H1 (cell line): ENCODE measurements around the gene PRKAR1B. TPM values are rescaled to one million over a fixed set of nuclear protein-coding genes. Genes with fewer than 3 reads are reported as not detected.

Source experiments
- CTCF ChIA-PET: fragments of 300-600 bp; sonication (Branson Sonifier 250); formaldehyde crosslinking; loops from one replicate; lab custom pipeline; 2021; ENCODE audit not compliant: partially characterized antibody; lab: Charles Lee
- POLR2A ChIA-PET: fragments of 300-600 bp; sonication (Branson Sonifier 250); formaldehyde crosslinking; loops from one replicate; lab custom pipeline; 2021; ENCODE audit warnings: inconsistent platforms; ENCODE audit not compliant: partially characterized antibody; lab: Charles Lee
- DNase-seq, 2 experiments: peaks; one replicate each; pipeline versions ENCODE4 v3.0.0 to v3.0.0-alpha.2; 2010 to 2022; ENCODE audit warnings: low spot score in 2 of 2, low read depth in 1 of 2, mixed read lengths in 1 of 2
- FAIRE-seq: peaks from 2 replicates; lab custom pipeline; 2011; peaks lifted over from hg19 to GRCh38; lab: Jason Lieb, UNC
- H2AFZ ChIP-seq: 2 replicates; pipeline ENCODE4 v1.8.1; 2012; ENCODE audit warnings: low read length, inconsistent platforms
- H2AK5ac ChIP-seq: 2 replicates; pipeline ENCODE4 v1.6.1; 2013; ENCODE audit warnings: low read depth, low read length
- H2BK120ac ChIP-seq: replicated peaks from 2 replicates; pipeline ENCODE3; 2013; ENCODE audit warnings: low read depth, low read length, inconsistent platforms
- H2BK12ac ChIP-seq: 2 replicates; pipeline ENCODE4 v1.6.1; 2013; ENCODE audit warnings: low read depth, low read length
- H2BK15ac ChIP-seq: 2 replicates; pipeline ENCODE4 v1.6.1; 2013; ENCODE audit warnings: low read length
- H2BK20ac ChIP-seq: 2 replicates; pipeline ENCODE4 v1.6.1; 2013; ENCODE audit warnings: low read length
- H2BK5ac ChIP-seq: 2 replicates; pipeline ENCODE4 v1.6.1; 2013; ENCODE audit warnings: low read depth, low read length
- H3K14ac ChIP-seq: 2 replicates; pipeline ENCODE4 v1.6.1; 2013; ENCODE audit warnings: inconsistent platforms; ENCODE audit not compliant: insufficient read length
- H3K18ac ChIP-seq: 2 replicates; pipeline ENCODE4 v1.6.1; 2013; ENCODE audit warnings: low read length; ENCODE audit errors: extremely low read depth
- H3K23ac ChIP-seq: 2 replicates; pipeline ENCODE4 v1.6.1; 2013; ENCODE audit warnings: inconsistent platforms; ENCODE audit not compliant: insufficient read length
- H3K23me2 ChIP-seq: 2 replicates; pipeline ENCODE4 v1.6.1; 2013; ENCODE audit warnings: low read depth, low read length
- H3K27ac ChIP-seq: 2 replicates; pipeline ENCODE4 v1.6.1; 2011; ENCODE audit warnings: low read depth, low read length, inconsistent platforms
- H3K27me3 ChIP-seq, 4 experiments: replicated peaks in 1 of 4; 1 replicate in 1 of 4; 2 replicates in 3 of 4; pipeline versions ENCODE4 v1.6.1 to v1.8.1; 2011 to 2013; ENCODE audit warnings: low read length in 3 of 4, mild to moderate bottlenecking in 3 of 4, inconsistent platforms in 2 of 4, mixed read lengths in 2 of 4, moderate library complexity in 1 of 4; ENCODE audit not compliant: control insufficient read depth in 3 of 4, insufficient read depth in 3 of 4; ENCODE audit errors: extremely low read depth in 1 of 4
- H3K36me3 ChIP-seq, 4 experiments: 2 replicates each; pipeline versions ENCODE4 v1.6.1 to v1.8.1; 2011 to 2013; ENCODE audit warnings: mild to moderate bottlenecking in 4 of 4, low read length in 3 of 4, moderate library complexity in 2 of 4, control low read depth in 1 of 4, inconsistent platforms in 1 of 4; ENCODE audit not compliant: insufficient read depth in 4 of 4, control insufficient read depth in 2 of 4
- H3K4ac ChIP-seq: replicated peaks from 2 replicates; pipeline ENCODE3; 2013; ENCODE audit warnings: low read length, low read depth, mixed read lengths, inconsistent platforms; ENCODE audit not compliant: insufficient read length
- H3K4me1 ChIP-seq, 4 experiments: replicated peaks in 1 of 4; 1 replicate in 1 of 4; 2 replicates in 3 of 4; pipeline versions ENCODE4 v1.6.1 to v1.8.1; 2011 to 2013; ENCODE audit warnings: low read length in 3 of 4, inconsistent platforms in 2 of 4, mixed read lengths in 1 of 4; ENCODE audit not compliant: insufficient read depth in 4 of 4, control insufficient read depth in 3 of 4
- H3K4me2 ChIP-seq, 2 experiments: 2 replicates each; pipeline versions ENCODE4 v1.6.1 to v1.8.1; 2011 to 2013; ENCODE audit warnings: low read depth in 2 of 2, low read length in 2 of 2, control low read depth in 1 of 2, inconsistent platforms in 1 of 2, mild to moderate bottlenecking in 1 of 2; ENCODE audit not compliant: insufficient read depth in 1 of 2
- H3K4me3 ChIP-seq, 4 experiments: fragments of 200-600, 300-600 bp in 1 of 4; sonication (generic), shearing (Covaris generic), sonication (Bioruptor Twin) in 1 of 4; 2 replicates each; pipeline versions ENCODE4 v1.5.1 to v1.8.1; 2011 to 2016; ENCODE audit warnings: low read length in 4 of 4, low read depth in 3 of 4, control low read depth in 2 of 4, inconsistent platforms in 2 of 4, mild to moderate bottlenecking in 2 of 4, mixed read lengths in 1 of 4, moderate library complexity in 1 of 4; ENCODE audit not compliant: insufficient read depth in 2 of 4; ENCODE audit errors: extremely low read depth in 1 of 4
- H3K56ac ChIP-seq: replicated peaks from 2 replicates; pipeline ENCODE3; 2013; ENCODE audit warnings: low read depth, mild to moderate bottlenecking, mixed read lengths, low read length, inconsistent platforms; ENCODE audit not compliant: insufficient read length
- H3K79me1 ChIP-seq: 2 replicates; pipeline ENCODE4 v1.6.1; 2013; ENCODE audit warnings: low read depth, low read length, control low read depth
- H3K79me2 ChIP-seq, 2 experiments: 2 replicates each; pipeline versions ENCODE4 v1.6.1 to v1.8.1; 2012 to 2013; ENCODE audit warnings: low read length in 2 of 2, mild to moderate bottlenecking in 2 of 2, inconsistent platforms in 1 of 2; ENCODE audit not compliant: insufficient read depth in 2 of 2, control insufficient read depth in 1 of 2
- H3K9ac ChIP-seq, 4 experiments: replicated peaks in 1 of 4; 1 replicate in 1 of 4; 2 replicates in 3 of 4; pipeline versions ENCODE4 v1.6.1 to v1.8.1; 2011 to 2013; ENCODE audit warnings: low read depth in 3 of 4, low read length in 3 of 4, control low read depth in 2 of 4, mild to moderate bottlenecking in 2 of 4, moderate library complexity in 2 of 4, inconsistent platforms in 1 of 4; ENCODE audit errors: extremely low read depth in 1 of 4
- H3K9me3 ChIP-seq, 2 experiments: 2 replicates each; pipeline versions ENCODE4 v1.6.1 to v1.8.1; 2012 to 2013; ENCODE audit warnings: mild to moderate bottlenecking in 2 of 2, moderate library complexity in 2 of 2, control low read depth in 1 of 2, inconsistent platforms in 1 of 2, low read depth in 1 of 2, low read length in 1 of 2, mixed read lengths in 1 of 2; ENCODE audit not compliant: insufficient read depth in 2 of 2
- H4K20me1 ChIP-seq, 2 experiments: replicated peaks in 1 of 2; 2 replicates each; pipeline versions ENCODE3 to v1.8.1; 2011 to 2013; ENCODE audit warnings: inconsistent platforms in 2 of 2, low read length in 2 of 2, mild to moderate bottlenecking in 1 of 2; ENCODE audit not compliant: insufficient read depth in 2 of 2, control insufficient read depth in 1 of 2
- H4K5ac ChIP-seq: 2 replicates; pipeline ENCODE4 v1.6.1; 2013; ENCODE audit warnings: low read length, low read depth, mixed read lengths, inconsistent platforms; ENCODE audit not compliant: insufficient read length
- H4K8ac ChIP-seq: 2 replicates; pipeline ENCODE4 v1.8.0; 2013; ENCODE audit warnings: mild to moderate bottlenecking, moderate library complexity, low read length, inconsistent platforms; ENCODE audit not compliant: insufficient read depth; ENCODE audit errors: extremely low read depth
- H4K91ac ChIP-seq: replicated peaks from 2 replicates; pipeline ENCODE3; 2013; ENCODE audit warnings: low read length, mixed read lengths, inconsistent platforms; ENCODE audit not compliant: insufficient read length
- BRCA1 ChIP-seq: IDR thresholded peaks from 2 replicates; pipeline ENCODE4 v1.6.1; 2012; ENCODE audit warnings: low read depth, low read length, improper control_type of control experiment
- CBX8 ChIP-seq: fragments of 300-800, 300-1000 bp; sonication (generic); IDR thresholded peaks from 2 replicates; pipeline ENCODE4 v1.7.1; 2016; ENCODE audit warnings: low read depth, low read length, borderline replicate concordance
- CEBPB ChIP-seq: IDR thresholded peaks from 2 replicates; pipeline ENCODE4 v1.6.1; 2012; ENCODE audit warnings: low read depth, low read length
- E2F6 ChIP-seq: IDR thresholded peaks from 2 replicates; pipeline ENCODE4 v1.6.1; 2012; ENCODE audit warnings: inconsistent platforms
- KDM1A ChIP-seq: fragments of 200-600, 300-600 bp; sonication (generic); IDR thresholded peaks from 2 replicates; pipeline ENCODE4 v1.7.1; 2016; ENCODE audit warnings: mild to moderate bottlenecking, low read length, borderline replicate concordance
- MAX ChIP-seq: IDR thresholded peaks from 2 replicates; pipeline ENCODE4 v1.6.1; 2012; ENCODE audit warnings: inconsistent platforms
- TAF1 ChIP-seq: IDR thresholded peaks from 2 replicates; pipeline ENCODE4 v1.6.1; 2011; ENCODE audit warnings: mild to moderate bottlenecking, low read depth, low read length
- TAF7 ChIP-seq: optimal IDR thresholded peaks from 2 replicates; pipeline ENCODE3; 2011; ENCODE audit warnings: low read depth, mild to moderate bottlenecking, inconsistent platforms, low read length, moderate library complexity, borderline replicate concordance
- ZNF274 ChIP-seq: IDR thresholded peaks from 2 replicates; pipeline ENCODE4 v1.7.0; 2012; ENCODE audit warnings: low read length, borderline replicate concordance; ENCODE audit errors: extremely low read depth
- WGBS, 2 experiments: shearing (Covaris generic) in 1 of 2; methylation state at CpG; one replicate each; pipeline versions ENCODE4 v1.1.6 to v1.1.7; 2013 to 2015; ENCODE audit warnings: low lambda C conversion rate in 2 of 2, mixed read lengths in 2 of 2, inconsistent platforms in 1 of 2, low coverage in 1 of 2, missing lambda C conversion rate in 1 of 2; ENCODE audit not compliant: insufficient replicate concordance in 2 of 2, insufficient coverage in 1 of 2, insufficient read length in 1 of 2; ENCODE audit errors: extremely low coverage in 1 of 2, missing lambda C conversion rate in 1 of 2; 5-methylcytosine and 5-hydroxymethylcytosine counted together
- polyA plus RNA-seq, 7 experiments: library from polyadenylated mRNA; depleted of rRNA in 3 of 7; stranded (reverse) in 5 of 7; unstranded in 2 of 7; fragments of >200 nt in 5 of 7; fragments of 200-250 nt in 2 of 7; gene quantifications; 1 replicate in 5 of 7; 2 replicates in 1 of 7; 4 replicates in 1 of 7; pipeline versions ENCODE4 v1.2.1 to v1.2.3, GENCODE V29; 2011 to 2013; ENCODE audit warnings: missing spikeins in 2 of 7, mixed read lengths in 2 of 7
- total RNA-seq: library from RNA; stranded (reverse); fragmentation: NEBNext Ultra II Directional; extraction: Animal tissue kit (Norgen Biotek cat#: 25700); gene quantifications from 2 replicates; pipeline ENCODE4 v1.2.1, GENCODE V29; 2021

PRKAR1B gene
- total and polyA plus RNA-seq, 2 of the 8 experiments (the other 6 are each of a cell fraction or from before 2014, with no cell fraction given), result 12.3 to 55.7 TPM

- H3K79me1 ChIP-seq, result no peaks in the 10 kb centered on the region; the same call in 1 of the 2 replicates
- no peak overlapping the region for H2AFZ ChIP-seq
- no peak overlapping the region for H3K4me2 ChIP-seq
- H3K27ac ChIP-seq, result 0 out of 2 replicates have a peak overlapping the region, but pooled peaks have one; percentile 19
- no peak overlapping the region for H3K23ac ChIP-seq
- H3K9me3 ChIP-seq, result no peaks in the 10 kb centered on the region
- no peak for DNase-seq
- WGBS, 2 experiments, result 85% methylated on average over 6 of the region's 7 CpGs; no CpG with 5 or more reads in 1 of the 2 experiments
- H2AK5ac ChIP-seq, result no peak overlapping the region
- no peak overlapping the region; the same call in 1 of the 2 replicates for H3K18ac ChIP-seq
- peaks cover 3 to 28% (median 19%) of the 10 kb centered on the region in 4 experiments for H3K4me1 ChIP-seq
- H3K9ac ChIP-seq, result no peak overlapping the region
- no peak overlapping the region for H3K4me3 ChIP-seq
- H3K4ac ChIP-seq, result peak overlapping the region; percentile 65
- peak overlapping the region; percentile 34 for H4K5ac ChIP-seq
- H2BK120ac ChIP-seq, result peak overlapping the region; percentile 10
- 0 out of 2 replicates have a peak overlapping the region, but pooled peaks have one; percentile 9 for H2BK12ac ChIP-seq
- H4K8ac ChIP-seq, result peak overlapping the region; percentile 79; the same call in 1 of the 2 replicates
- peaks cover 0 to 5% (median 0%) of the 10 kb centered on the region in 4 experiments; a peak in 2 of 8 replicates for H3K36me3 ChIP-seq
- peaks cover 0 to 4% of the 10 kb centered on the region in 2 experiments; a peak in 1 of 4 replicates for H3K79me2 ChIP-seq
- H2BK15ac ChIP-seq, result no peak overlapping the region
- H3K27me3 ChIP-seq, result no peaks in the 10 kb centered on the region
- H3K23me2 ChIP-seq, result peaks cover 4% of the 10 kb centered on the region; the same call in 1 of the 2 replicates
- POLR2A ChIA-PET, result no interaction called here
- TF ChIP-seq TAF7 (no peak), KDM1A (no peak), CEBPB (no peak), BRCA1 (no peak), CBX8 (no peak), TAF1 (no peak), MAX (no peak), ZNF274 (no peak), E2F6 (no peak)
- H3K56ac ChIP-seq, result no peak overlapping the region
- H2BK20ac ChIP-seq, result no peak overlapping the region
- peak overlapping the region; percentile 96 for H4K91ac ChIP-seq
- FAIRE-seq, result no peak
- H3K14ac ChIP-seq, result no peak overlapping the region
- CTCF ChIA-PET, result interaction anchor here (1.5 to 1.6 kb wide), 2 partner anchors 9 to 67 kb away, joined by 3 to 4 read pairs; no protein-coding TSS in a partner anchor
- peaks cover 0 to 4% of the 10 kb centered on the region in 2 experiments for H4K20me1 ChIP-seq
- H2BK5ac ChIP-seq, result 0 out of 2 replicates have a peak overlapping the region, but pooled peaks have one; percentile 26
Observed at GRCh38 chr7:664402-664775, 62.7 kb downstream of the PRKAR1B start.
